Measurements from ENCODE around the gene SMARCA1. TPM values are rescaled to one million over a fixed set of nuclear protein-coding genes. Genes with fewer than 3 reads are reported as not detected.

The SMARCA1 gene
- total and polyA plus RNA-seq, 2 of the 4 experiments (the other 2 are of a cell fraction) = 31.0 to 32.8 TPM

DNA sequence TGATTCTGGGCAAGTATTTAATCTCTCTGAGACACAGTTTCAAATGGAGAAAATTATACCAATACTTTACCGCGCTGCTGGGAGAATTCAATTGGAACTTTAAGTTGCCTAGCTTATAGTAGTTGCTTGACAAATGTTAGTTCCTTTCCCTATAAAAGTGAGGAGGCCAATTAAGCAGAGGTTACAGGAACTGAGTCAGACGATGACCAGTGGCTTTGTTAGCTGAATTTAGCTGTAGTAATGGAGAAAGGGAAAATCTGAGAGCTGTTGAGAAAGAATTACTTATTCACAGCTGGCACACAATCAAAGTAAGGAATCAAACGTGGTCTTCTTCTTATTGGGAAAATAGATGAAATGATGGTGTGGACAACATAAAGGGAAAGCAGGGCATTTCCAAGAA is 29.6 kb downstream of the SMARCA1 start:
- Histone ChIP-seq H3K4ac (ENCODE audit: low read depth, low read length) (no peak overlapping the region), H3K56ac (ENCODE audit: extremely low read depth, insufficient read depth, low read length) (no peak overlapping the region), H3K27ac (ENCODE audit: insufficient read depth, low read length) (no peak overlapping the region), H3K36me3 (ENCODE audit: control insufficient read depth, insufficient read depth, low read length) (peaks cover 23% of the 10 kb centered on the region), H2BK120ac (ENCODE audit: low read depth, low read length) (no peak overlapping the region), H4K91ac (ENCODE audit: insufficient read depth, low read depth, low read length) (no peak overlapping the region), H3K79me1 (ENCODE audit: low read depth in 1 of 2, low read length in 2 of 2) (peaks cover 2 to 18% of the 10 kb centered on the region in 2 experiments), H4K5ac (ENCODE audit: low read depth, low read length) (no peak overlapping the region), H2AK5ac (ENCODE audit: low read depth, low read length) (0 out of 2 replicates have a peak overlapping the region, but pooled peaks have one; percentile 94), H2BK5ac (ENCODE audit: low read depth, low read length, poor library complexity, severe bottlenecking) (peak overlapping the region; percentile 64), H2BK20ac (ENCODE audit: low read depth, low read length) (no peak overlapping the region), H3K4me2 (ENCODE audit: low read depth, low read length) (no peak overlapping the region; the same call in 1 of the 2 replicates), H3K9me1 (ENCODE audit: insufficient read depth, low read length) (no peaks in the 10 kb centered on the region; the same call in none of the 2 replicates), H4K20me1 (ENCODE audit: insufficient read depth, low read length) (peaks cover 6% of the 10 kb centered on the region; the same call in 1 of the 2 replicates), H2BK15ac (ENCODE audit: low read depth, low read length) (no peak overlapping the region; the same call in 2 of the 3 replicates), H3K27me3 (ENCODE audit: control insufficient read depth, insufficient read depth, low read length) (0 out of 2 replicates have a peak, but pooled peaks cover 2% of the 10 kb centered on the region), H3K9ac (ENCODE audit: low read depth, low read length) (no peak overlapping the region), H3K4me1 (ENCODE audit: control insufficient read depth, insufficient read depth, low read length) (peaks cover 6% of the 10 kb centered on the region; the same call in 1 of the 2 replicates), H3K4me3 (ENCODE audit: insufficient read depth, low read depth, low read length) (no peak overlapping the region), H2AK9ac (replicated peaks; ENCODE audit: low read depth, low read length, poor library complexity) (no peak overlapping the region), H3K9me3 (ENCODE audit: control insufficient read depth, insufficient read depth, low read length) (no peaks in the 10 kb centered on the region), H2AFZ (replicated peaks; ENCODE audit: low read length, poor library complexity) (no peak overlapping the region), H3K14ac (replicated peaks; ENCODE audit: low read depth, low read length) (no peak overlapping the region), H4K8ac (ENCODE audit: low read depth in 2 of 2, low read length in 2 of 2) (0 out of 4 replicates have a peak overlapping the region, but pooled peaks of 1 of the 2 experiments have one; percentile 47), H3K23ac (ENCODE audit: low read depth, low read length) (no peak overlapping the region), H3K18ac (ENCODE audit: low read depth, low read length) (no peak overlapping the region)
- ATAC-seq (ENCODE audit: low read depth) (no peak), DNase-seq (peak; percentile 63)
- BruUV-seq (replicated peaks) = no TSS peak
- TF ChIP-seq MAZ (IDR thresholded peaks at IDR 0.05; ENCODE audit: borderline replicate concordance, low read depth, low read length) = no peak
- TF ChIP-seq CEBPB (IDR thresholded peaks at IDR 0.05; ENCODE audit: low read depth, low read length) = 0 out of 2 replicates have a peak, but pooled peaks have one; percentile 10
- ChIA-PET CTCF (interaction anchor here (0.8 kb wide), 1 partner anchor 29 kb away, joined by 3 read pairs; no protein-coding TSS in a partner anchor), POLR2A (ENCODE audit: unreplicated experiment) (no interaction called here)
- in situ Hi-C loops (cut with MboI; ENCODE audit: low sequenced_read_pairs) (no loop called here), intact Hi-C loops (cut with micrococcal nuclease) (no loop called here), dilution Hi-C loops (cut with HindIII; ENCODE audit: low sequenced_read_pairs, unreplicated experiment) (no loop called here)
- WGBS, 2 experiments (ENCODE audit: extremely low coverage in 2 of 2, insufficient read length in 1 of 2) = no CpG with 5 or more reads among the region's 4 CpGs

All from IMR-90 (cell line).